Left ventricle myocardium inferior (tissue), 1 donor: ENCODE data around the gene FCER1G. TPM values are rescaled to one million over a fixed set of nuclear protein-coding genes. Genes with fewer than 3 reads are reported as not detected.

Source experiments
- DNase-seq: peaks from one replicate; pipeline ENCODE4 v3.0.0-alpha.2; 2020
- H3K27ac ChIP-seq: fragments of 200-600 bp; replicated peaks from 2 replicates; pipeline ENCODE4 v1.8.0; 2021
- H3K27me3 ChIP-seq: fragments of 200-600 bp; 2 replicates; pipeline ENCODE4 v1.8.0; 2021; ENCODE audit warnings: low read depth
- H3K36me3 ChIP-seq: fragments of 200-600 bp; 2 replicates; pipeline ENCODE4 v1.8.0; 2021
- H3K4me1 ChIP-seq: fragments of 200-600 bp; 2 replicates; pipeline ENCODE4 v1.8.0; 2021
- H3K4me3 ChIP-seq: fragments of 200-600 bp; 2 replicates; pipeline ENCODE4 v1.8.0; 2021; ENCODE audit warnings: mild to moderate bottlenecking, moderate library complexity
- H3K9me3 ChIP-seq: fragments of 200-600 bp; replicated peaks from 2 replicates; pipeline ENCODE4 v1.8.0; 2021
- CTCF ChIP-seq: fragments of 200-600 bp; IDR thresholded peaks from 2 replicates; pipeline ENCODE4 v1.8.0; 2021; ENCODE audit warnings: antibody characterized with exemption, mild to moderate bottlenecking, borderline replicate concordance
- intact Hi-C: fragments of 100-400 bp; cut with micrococcal nuclease; formaldehyde crosslinking; loops from one replicate; pipeline ENCODE4 v1.11.0; 2022
- long read RNA-seq: library from polyadenylated mRNA; unstranded; transcript quantifications from one replicate; pipeline ENCODE4 v2.0.0, GENCODE V29; 2021
- total RNA-seq: library from RNA; stranded (reverse); fragmentation: NEBNext Ultra II Directional; extraction: Animal tissue kit (Norgen Biotek cat#: 25700); gene quantifications from one replicate; pipeline ENCODE4 v1.2.1, GENCODE V29; 2021
- donor health status: DM: no; HTN: yes; CAD: no; lungs with severe emphysema.

Gene FCER1G
- 22.0 TPM for total RNA-seq
- long read RNA-seq, transcript FCER1G-201 (5 exons, 591 nt): major isoform, 13 of 14 reads
- long read RNA-seq, partial matches to known transcripts: 1 of 14 reads
- long read RNA-seq, other reads (novel, unspliced or antisense): 0 of 14 reads

- TF ChIP-seq CTCF: no peak
- Histone ChIP-seq H3K36me3 (peaks cover 50% of the 10 kb centered on the region), H3K27ac (peak within 1 kb of the TSS; percentile 42), H3K4me1 (peaks cover 17% of the 10 kb centered on the region), H3K4me3 (peak within 1 kb of the TSS; percentile 44), H3K27me3 (no peaks in the 10 kb centered on the region), H3K9me3 (no peaks in the 10 kb centered on the region)
- intact Hi-C loops: no loop called here
- DNase-seq: peak; percentile 61
These were observed at the start of gene FCER1G for GRCh38 chr1:161215076-161215475. TSS of gene FCER1G (plus strand) at chr1:161215295. CDS start at chr1:161215322, 27 bp downstream.

- H3K4me1 ChIP-seq: peaks cover 43% of the 10 kb centered on the region
- no peaks in the 10 kb centered on the region for H3K27me3 ChIP-seq
- H3K27ac ChIP-seq: peak within 1 kb of the TSS; percentile 91
- DNase-seq: peak; percentile 95
- peaks cover 47% of the 10 kb centered on the region for H3K36me3 ChIP-seq
- TF ChIP-seq CTCF: peak; percentile 58
- H3K9me3 ChIP-seq: no peaks in the 10 kb centered on the region
- intact Hi-C loops: no loop called here
- H3K4me3 ChIP-seq: peak within 1 kb of the TSS; percentile 80
These were observed 49.1 kb upstream of the FCER1G start, which contains the start of gene PPOX for GRCh38 chr1:161165742-161166668. TSS of gene PPOX (plus strand) at chr1:161166426. CDS start at chr1:161166848, 422 bp downstream.

- Histone ChIP-seq H3K27ac (peak overlapping the region; percentile 91), H3K27me3 (no peaks in the 10 kb centered on the region), H3K4me3 (peak overlapping the region; percentile 80), H3K9me3 (no peaks in the 10 kb centered on the region), H3K4me1 (peaks cover 34% of the 10 kb centered on the region), H3K36me3 (peaks cover 56% of the 10 kb centered on the region)
- TF ChIP-seq CTCF: no peak
- no peak for DNase-seq
- intact Hi-C loops: no loop called here
These were observed 48.2 kb upstream of the FCER1G start for GRCh38 chr1:161166669-161167548.

DNA sequence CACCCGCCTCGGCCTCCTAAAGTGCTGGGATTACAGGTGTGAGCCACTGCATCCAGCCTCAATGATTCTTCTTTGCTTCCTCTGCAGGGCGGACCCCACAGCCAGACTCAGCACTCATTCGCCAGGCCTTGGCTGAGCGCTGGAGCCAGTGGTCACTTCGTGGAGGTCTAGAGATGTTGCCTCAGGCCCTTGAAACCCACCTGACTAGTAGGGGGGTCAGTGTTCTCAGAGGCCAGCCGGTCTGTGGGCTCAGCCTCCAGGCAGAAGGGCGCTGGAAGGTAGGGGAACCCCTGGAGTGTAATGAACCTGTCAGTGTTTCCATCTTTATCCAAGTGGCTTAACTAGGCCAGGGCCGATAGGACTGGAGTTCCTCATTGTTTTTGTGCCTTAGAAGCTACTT lies 46.2 kb upstream of the FCER1G start:
- Histone ChIP-seq H3K4me1 (peaks cover 50% of the 10 kb centered on the region), H3K4me3 (no peak overlapping the region), H3K36me3 (peaks cover 60% of the 10 kb centered on the region), H3K27ac (no peak overlapping the region), H3K9me3 (no peaks in the 10 kb centered on the region), H3K27me3 (no peaks in the 10 kb centered on the region)
- intact Hi-C loops: no loop called here
- no peak for TF ChIP-seq CTCF
- no peak for DNase-seq

DNA sequence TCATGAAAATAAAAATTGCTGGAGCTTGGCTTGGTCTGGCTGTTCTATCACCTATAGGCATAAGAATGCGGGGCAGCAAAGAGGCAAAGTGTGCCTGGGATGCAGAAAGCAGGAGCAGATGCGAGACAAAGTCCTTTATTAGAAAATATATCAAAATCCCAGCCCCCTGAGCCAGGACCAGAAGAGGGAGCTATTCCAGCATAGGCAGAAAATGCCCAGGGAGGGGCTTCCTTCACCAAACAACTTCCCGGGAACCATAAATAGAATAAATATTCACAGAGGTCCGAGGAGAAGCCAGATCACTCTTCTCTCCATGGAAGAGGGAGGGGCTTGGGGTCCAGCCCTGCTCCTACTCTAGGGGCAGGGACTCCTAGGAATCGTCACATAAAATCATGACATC lies 43.9 kb upstream of the FCER1G start:
- Histone ChIP-seq H3K9me3 (no peaks in the 10 kb centered on the region), H3K36me3 (peaks cover 69% of the 10 kb centered on the region), H3K27me3 (no peaks in the 10 kb centered on the region), H3K4me3 (no peak overlapping the region), H3K4me1 (peaks cover 43% of the 10 kb centered on the region), H3K27ac (peak overlapping the region; percentile 34)
- peak; percentile 11 for TF ChIP-seq CTCF
- DNase-seq: no peak
- intact Hi-C loops: no loop called here
